ENCODE data around the gene MLLT6. TPM values are rescaled to one million over a fixed set of nuclear protein-coding genes. Genes with fewer than 3 reads are reported as not detected.
"Not testable (repeated sequence)": the region's sequence is repeated elsewhere in the genome, so short reads cannot be mapped to it uniquely, and the experiment has no call there.

The MLLT6 gene
- polyA plus RNA-seq, 1 donor, result 81.8 TPM

DNA sequence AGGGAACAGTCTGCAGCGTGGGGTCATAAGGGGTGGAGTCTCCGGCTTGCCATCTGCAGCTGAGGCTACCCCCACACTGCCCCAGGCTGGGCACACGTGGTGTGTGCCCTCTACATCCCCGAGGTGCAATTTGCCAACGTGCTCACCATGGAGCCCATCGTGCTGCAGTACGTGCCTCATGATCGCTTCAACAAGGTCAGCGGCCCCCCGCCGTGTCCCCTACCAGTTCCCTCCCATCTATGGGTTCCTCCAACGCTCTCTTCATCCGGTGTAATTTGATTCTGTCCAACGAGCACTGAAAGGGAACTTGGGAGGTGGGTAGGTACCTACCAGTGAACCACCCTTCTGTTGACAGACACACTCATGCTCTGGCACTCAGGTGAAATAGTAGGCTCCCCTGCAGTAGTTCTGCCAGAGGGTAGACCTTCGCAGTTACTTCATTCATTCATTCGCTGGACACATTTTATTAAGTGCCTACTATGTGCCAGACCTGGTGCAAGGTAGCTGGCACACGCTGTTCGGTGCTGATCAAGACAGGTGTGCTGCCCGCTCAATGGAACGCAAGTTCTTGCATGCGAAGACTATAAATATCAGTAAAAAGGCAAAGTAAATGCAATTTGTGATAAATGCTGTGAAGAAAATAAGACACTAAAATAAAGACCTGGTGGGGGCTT, 2.7 kb downstream of the MLLT6 start:
- no peak for DNase-seq

DNA sequence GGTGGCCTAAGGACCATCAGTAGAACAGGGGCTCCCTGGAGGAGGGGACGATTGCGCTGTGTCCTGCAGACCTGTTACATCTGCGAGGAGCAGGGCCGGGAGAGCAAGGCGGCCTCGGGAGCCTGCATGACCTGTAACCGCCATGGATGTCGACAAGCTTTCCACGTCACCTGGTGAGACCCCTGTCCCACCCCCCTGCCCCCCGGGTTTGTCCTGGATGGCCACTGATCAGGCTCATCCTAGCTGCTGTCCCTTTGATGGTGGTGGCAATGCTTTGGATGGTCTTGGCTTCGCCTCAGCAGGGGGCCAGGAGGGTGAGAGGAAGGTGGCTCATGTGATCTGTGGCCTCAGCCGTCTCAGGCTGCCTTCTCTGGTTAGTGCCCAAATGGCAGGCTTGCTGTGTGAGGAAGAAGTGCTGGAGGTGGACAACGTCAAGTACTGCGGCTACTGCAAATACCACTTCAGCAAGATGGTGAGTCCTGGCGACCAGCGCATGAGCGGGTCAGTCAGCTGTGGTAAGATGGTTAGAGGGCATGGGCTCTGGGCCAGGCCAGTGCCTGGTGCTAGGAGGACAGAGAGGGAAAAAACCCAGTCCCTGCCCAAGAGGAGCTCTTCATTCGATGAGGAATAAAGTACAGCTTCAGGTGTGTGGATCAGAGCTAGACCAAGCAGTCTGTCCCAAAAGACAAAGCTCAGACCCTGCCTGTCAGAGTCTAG, 4.2 kb downstream of the MLLT6 start:
- DNase-seq, result no peak

DNA sequence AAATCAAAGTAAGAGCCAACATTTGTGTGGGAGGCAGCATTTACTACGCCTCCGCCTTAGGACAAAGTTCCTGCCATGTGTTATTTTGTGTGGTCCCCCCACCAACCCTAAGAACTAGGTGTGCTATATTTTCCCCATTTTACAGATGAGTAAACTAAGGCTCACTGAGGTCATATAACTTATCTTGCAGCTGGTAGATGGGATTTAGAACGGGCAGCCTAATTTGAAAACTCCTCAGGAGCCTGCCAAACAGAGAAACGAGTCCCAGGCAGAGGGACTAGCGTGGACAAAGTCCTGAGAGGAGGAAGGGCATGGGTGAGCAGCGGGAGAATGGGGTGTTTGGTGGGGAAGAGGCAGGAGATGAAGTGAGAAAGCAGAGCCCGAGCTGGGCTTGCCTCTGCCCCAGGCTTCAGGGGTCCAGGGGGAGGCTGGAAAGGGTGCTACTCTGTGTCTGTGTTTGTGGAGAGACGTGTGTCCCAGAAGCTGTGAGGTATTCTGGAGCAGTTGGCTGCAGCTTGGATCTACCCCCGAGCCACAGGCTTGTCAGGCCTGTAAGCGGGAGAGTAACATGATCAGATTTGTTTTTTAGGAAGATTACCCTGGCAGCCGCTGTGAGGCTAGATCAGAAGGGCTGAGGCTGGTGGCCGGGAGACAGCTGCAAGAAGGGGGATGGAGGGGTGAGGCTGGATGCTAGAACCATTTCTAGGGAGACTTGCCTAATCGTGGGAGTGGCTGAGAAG, 5.0 kb downstream of the MLLT6 start:
- DNase-seq, result no peak

DNA sequence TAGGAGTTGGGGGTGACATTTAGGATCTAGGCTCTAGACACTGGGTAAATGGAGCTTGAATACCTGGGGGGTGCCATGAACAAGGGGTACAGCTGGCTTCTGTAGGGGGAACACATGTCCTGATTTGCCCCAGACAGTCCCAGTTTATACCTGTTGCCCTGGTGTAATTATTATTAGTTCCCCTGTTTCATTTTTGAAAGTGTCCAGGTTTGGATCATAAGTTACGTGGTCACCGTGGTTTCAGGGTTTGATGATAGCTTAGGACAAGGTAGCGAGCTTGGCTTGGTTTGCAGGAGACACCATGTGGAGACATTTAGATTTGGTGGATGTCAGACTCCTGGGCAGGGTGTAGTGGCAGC, 5.5 kb downstream of the MLLT6 start:
- DNase-seq, result no peak

DNA sequence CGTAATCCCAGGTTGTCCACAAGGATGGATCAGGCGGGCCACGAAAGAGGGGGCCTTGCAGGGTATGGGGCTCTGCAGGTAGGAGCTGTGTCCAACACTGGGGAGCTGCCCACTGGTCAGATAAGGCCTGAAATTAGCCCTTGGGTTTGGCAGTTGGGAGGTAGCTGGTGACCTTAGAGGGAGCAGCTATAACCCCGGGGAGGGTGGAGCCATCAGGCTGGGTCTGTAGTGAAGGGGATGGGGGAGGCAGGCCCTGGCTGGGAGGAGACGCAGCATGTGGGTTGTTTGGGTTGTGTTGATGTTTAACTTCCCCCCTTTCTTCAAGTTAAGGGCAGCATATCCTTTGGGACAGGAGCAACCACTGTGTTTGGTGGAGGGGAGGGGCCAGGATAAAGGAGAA, 5.9 kb downstream of the MLLT6 start:
- DNase-seq, result no peak

DNA sequence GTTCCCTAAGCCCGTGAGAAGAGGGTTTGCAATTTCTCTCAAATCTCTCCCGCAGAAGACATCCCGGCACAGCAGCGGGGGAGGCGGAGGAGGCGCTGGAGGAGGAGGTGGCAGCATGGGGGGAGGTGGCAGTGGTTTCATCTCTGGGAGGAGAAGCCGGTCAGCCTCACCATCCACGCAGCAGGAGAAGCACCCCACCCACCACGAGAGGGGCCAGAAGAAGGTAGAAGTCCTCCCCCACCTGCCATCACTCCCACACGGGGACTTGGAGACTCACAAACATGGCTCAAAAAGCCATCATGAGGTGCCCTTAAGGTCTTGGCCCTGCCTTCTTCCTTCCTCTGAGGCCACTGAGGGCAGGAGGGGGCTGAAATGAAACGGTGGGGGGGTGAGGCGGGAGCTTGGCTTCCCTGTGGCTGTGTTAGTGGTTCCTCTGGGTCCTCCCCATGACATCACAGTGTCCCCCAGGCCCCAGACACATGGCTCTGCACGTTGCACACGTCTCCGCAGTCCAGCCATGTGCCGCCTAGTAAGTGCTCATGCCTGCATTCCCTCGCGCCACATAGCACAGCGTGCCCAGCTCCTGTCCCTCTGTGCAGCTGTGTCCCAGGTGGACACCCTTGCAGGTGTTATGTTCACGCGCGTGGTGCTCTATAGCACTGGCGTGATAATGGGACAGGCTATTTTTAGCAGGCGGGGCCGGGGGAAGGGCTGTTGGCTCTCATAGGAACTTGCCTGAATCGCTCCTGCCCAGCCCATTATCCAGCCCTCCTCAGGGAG, 6.9 kb downstream of the MLLT6 start:
- DNase-seq, result no peak

DNA sequence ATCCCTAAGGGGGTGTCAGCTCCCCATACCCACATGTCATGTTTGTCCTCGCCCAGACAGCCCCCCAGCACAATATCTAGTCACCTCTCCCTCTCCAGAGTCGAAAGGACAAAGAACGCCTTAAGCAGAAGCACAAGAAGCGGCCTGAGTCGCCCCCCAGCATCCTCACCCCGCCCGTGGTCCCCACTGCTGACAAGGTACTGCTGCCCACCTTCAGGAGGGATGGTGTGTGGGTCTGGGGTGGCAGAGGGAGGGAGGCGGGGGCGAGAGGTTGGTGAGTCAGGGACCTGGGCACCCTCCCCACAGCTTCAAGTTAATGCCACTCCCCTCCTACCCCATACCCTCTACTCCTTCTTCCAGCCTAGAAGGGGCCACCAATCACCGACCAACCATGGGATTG, 7.5 kb downstream of the MLLT6 start:
- DNase-seq, result no peak

DNA sequence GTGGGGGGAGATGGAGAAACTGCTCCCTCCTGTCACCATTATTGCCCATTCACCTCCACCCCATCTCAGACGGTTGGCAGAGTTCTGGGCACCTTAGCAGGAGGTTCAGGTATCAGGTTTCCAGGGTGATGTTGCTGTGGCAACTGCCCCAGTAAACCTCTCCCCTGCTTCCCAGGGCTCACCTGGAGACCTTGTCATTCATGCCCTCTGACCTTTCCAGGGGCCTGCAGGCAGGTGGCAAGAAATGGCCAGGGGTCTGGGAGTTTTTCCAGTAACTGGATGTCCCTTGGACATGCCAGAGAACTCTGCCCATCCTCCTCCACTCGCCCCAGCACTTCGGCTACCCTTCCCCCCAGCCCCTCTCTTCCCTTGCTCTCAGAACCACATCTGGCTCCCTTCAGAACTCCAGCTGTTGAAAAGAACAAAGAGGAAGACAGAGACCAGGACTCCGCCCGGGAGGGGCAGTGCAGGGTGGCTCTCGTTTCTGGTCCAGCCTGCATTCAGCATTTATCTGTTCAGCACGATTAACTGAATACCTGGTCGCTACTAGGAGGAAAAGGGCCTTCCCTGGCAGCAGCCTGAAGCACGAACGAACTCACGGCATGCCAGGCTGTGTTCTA, 8.5 kb downstream of the MLLT6 start:
- DNase-seq, result no peak

DNA sequence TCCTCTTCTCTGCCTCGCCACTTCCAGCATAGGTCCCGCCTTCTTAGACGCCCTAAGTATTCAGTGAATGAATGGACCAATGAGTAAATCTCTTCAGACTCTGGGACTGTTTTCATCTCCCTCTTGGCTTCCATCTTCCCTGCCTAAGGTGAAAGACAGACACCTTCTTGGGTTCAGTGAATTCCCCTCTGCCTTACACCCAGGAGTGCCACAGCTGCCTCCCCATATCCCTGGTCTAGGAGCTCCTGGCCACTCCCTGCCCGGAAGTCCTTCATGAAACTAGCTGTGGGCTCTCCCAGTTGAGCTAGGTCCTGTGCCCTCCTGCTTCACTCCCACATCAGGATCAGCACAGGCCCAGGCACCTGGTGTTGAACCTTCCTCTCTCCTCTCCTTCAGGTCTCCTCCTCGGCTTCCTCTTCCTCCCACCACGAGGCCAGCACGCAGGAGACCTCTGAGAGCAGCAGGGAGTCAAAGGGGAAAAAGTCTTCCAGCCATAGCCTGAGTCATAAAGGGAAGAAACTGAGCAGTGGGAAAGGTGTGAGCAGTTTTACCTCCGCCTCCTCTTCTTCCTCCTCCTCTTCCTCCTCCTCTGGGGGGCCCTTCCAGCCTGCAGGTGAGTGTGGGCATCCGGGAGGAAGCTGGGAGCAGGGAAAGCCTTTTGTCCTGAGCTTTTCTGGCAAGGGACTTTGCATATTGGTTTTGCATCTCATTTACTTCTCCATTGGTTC, 10.3 kb downstream of the MLLT6 start:
- DNase-seq, result no peak

DNA sequence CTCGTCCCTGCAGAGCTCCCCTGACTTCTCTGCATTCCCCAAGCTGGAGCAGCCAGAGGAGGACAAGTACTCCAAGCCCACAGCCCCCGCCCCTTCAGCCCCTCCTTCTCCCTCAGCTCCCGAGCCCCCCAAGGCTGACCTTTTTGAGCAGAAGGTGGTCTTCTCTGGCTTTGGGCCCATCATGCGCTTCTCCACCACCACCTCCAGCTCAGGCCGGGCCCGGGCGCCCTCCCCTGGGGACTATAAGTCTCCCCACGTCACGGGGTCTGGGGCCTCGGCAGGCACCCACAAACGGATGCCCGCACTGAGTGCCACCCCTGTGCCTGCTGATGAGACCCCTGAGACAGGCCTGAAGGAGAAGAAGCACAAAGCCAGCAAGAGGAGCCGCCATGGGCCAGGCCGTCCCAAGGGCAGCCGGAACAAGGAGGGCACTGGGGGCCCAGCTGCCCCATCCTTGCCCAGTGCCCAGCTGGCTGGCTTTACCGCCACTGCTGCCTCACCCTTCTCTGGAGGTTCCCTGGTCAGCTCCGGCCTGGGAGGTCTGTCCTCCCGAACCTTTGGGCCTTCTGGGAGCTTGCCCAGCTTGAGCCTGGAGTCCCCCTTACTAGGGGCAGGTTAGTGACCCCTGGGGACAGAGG, 11.4 kb downstream of the MLLT6 start:
- no peak for DNase-seq

DNA sequence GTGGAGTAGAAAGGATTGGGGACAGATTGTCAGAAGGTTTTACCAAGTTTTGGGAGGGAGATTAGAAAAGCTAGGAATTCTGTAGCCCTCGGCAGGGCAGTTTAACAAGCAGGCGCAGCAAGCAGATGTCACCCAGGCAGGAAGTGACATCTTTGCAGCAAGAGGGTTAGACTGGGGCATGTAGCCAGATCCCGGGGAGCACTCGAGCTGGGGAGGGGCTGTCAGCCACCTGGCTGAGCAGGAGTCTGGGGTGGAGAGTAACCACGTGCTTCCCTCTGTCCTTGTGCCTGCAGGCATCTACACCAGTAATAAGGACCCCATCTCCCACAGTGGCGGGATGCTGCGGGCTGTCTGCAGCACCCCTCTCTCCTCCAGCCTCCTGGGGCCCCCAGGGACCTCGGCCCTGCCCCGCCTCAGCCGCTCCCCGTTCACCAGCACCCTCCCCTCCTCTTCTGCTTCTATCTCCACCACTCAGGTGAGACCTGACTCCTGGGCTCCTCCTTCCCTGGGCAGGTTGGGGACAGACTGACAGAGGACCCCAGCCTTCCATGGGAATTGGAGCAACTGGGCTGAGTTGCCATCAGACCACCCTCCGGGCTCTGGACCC, 12.2 kb downstream of the MLLT6 start:
- DNase-seq, result no peak

DNA sequence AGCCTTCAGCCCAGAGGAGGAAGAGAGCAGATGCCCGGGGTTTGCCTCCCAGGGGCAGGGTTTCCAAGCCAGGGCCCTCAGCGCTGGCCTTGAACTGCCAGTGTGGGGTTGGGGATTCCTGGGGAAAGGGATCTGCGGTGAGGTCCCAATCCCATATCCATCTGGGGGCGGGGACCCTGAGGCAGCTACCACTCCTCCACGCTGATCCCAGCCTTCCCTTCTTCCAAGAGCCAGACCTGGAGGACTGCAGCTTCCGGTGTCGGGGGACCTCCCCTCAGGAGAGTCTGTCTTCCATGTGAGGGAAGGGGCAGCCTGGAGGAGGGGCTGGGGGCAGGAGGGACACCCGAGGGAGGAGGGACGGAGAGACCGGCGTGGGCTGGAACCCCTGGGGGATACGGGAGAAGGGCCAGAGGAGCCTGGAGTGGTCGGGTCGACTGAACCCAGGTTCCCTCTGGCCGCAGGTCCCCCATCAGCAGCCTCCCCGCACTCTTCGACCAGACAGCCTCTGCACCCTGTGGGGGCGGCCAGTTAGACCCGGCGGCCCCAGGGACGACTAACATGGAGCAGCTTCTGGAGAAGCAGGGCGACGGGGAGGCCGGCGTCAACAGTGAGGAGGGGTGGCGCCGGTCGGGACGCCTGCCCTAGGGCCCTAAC, 14.3 kb downstream of the MLLT6 start:
- DNase-seq, result no peak

DNA sequence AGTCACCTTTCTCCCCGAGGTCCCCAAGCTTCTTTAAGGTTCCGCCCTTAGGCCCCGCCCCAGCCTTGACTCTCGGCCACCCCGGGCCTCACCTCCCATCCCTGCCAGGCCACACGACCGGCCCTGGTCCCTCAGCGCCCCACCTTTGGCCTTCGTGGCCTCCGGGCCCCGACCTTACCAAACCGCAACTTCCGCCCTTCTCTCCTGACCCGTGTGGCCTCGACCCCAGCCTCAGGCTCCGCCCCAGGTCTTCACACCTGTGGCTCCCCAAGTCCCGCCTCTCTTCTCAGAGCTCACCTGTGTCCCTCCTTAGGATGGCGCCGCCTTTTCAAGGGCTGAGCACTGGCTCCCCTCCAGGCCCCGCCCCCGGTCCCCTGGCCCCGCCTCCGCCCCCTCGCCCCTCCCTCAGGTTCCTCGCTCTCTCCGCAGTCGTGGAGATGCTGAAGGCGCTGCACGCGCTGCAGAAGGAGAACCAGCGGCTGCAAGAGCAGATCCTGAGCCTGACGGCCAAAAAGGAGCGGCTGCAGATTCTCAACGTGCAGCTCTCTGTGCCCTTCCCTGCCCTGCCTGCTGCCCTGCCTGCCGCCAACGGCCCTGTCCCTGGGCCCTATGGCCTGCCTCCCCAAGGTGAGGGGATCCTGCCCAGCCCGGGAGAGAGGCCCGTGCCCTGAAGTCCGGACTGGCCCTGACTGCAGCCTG, 15.0 kb downstream of the MLLT6 start:
- no peak for DNase-seq

DNA sequence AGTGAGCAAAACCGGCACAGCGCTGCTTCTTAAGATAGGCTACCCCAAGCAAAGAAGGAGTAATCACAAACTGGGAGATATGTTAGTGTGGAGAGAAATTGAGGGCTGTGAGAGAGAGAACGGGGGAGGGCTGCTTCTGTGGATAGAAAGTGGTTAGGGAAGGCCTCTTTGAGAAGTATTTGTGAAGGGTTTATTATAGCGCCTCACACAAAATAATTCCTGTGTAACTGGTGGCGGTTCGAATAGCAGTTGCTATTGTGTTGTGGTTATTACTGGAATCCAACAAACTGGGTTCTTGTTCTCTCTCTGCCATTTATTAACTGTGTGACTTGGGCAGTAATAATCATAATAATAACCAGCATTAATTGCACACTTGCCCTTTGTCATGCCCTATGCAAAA, 15.9 kb downstream of the MLLT6 start:
- DNase-seq, result no peak

DNA sequence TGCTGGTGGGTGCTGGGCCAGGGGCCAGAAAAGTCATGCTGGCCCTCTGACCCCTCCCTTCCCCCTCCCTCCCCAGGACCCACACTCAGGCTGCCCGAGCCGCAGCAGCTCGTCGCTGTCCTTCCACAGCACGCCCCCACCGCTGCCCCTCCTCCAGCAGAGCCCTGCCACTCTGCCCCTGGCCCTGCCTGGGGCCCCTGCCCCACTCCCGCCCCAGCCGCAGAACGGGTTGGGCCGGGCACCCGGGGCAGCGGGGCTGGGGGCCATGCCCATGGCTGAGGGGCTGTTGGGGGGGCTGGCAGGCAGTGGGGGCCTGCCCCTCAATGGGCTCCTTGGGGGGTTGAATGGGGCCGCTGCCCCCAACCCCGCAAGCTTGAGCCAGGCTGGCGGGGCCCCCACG, 16.7 kb downstream of the MLLT6 start:
- DNase-seq, result no peak

DNA sequence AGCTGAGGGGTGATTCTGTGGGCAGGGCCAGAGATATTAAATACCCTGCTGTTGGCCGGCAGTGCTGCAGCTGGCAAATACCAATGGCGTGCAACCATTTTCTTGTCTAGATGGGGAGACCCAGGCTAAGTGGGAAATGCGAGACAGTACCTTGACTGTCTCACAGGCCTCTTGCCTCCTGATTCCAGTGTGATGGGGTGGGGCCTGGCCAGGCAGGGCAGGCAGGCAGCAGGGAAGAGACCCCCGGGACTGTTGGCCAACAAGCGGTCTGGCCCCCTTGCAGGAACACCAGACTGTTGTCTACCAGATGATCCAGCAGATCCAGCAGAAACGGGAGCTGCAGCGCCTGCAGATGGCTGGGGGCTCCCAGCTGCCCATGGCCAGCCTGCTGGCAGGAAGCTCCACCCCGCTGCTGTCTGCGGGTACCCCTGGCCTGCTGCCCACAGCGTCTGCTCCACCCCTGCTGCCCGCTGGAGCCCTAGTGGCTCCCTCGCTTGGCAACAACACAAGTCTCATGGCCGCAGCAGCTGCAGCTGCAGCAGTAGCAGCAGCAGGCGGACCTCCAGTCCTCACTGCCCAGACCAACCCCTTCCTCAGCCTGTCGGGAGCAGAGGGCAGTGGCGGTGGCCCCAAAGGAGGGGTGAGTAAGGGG, 19.4 kb downstream of the MLLT6 start:
- no peak for DNase-seq

DNA sequence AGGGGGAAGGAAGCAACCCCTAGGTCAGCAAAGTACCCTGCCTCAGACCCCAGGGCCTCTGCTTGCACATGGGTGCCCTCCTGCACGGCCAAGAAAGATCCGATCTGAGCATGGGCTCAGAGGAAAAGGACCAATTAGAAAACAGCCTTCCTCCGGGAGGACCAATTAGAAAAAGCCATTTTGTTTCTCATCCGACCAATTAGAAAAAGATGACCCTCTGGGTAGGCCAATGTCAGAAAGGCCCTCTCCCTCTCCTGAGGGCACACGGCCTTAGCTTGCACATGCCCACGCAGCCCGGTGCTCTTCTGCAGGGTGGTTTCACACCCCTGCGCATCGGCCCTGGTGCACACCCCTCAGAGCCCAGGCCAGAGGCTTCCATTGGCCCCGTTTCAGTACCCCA, 20.0 kb downstream of the MLLT6 start:
- DNase-seq, result no peak

DNA sequence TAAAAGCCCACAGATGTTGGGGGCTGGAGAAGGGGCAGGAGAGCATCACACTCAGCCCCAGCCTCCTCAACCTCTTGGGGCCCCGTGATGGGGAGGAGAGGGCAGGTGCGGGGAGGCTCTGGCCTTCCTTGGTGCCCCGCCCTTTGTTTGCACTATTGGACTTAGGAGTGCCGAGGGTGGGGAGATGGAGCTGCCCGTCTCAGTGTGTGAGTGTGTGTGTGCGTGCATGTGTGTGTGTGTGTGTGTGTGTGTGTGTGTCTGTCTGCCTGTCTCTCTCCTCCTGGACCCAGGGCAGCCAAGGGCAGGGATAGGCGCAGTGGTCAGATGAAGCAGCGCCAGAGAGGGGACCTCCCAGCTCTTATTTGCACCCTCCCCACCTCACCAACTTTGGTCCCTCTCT, 21.1 kb downstream of the MLLT6 start:
- DNase-seq, result not testable (repeated sequence)

DNA sequence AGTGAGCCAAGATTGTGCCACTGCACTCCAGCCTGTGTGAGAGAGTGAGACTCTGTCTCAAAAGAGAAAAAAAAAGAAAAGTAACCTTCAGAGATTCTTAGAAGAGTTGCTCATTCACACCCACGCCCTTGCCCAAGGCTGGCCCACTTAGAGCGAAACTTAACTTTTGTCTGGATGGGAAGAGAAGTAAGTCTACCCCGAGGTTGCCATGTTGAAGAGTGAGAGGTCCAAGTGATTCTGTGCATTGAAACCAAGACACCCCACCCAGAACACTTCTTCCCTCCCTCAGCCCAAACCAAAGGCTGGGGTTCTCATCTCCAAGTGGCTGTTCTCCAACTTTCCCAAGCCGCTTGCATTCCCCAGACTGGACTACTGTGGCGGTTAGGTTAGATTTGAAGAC, 22.7 kb downstream of the MLLT6 start:
- no peak for DNase-seq
